HG03060 (cell line): ENCODE measurements around the gene LHX3.

ENCODE experiments used
- ATAC-seq: cut with Tn5 transposase; IDR thresholded peaks from one replicate; pipeline ENCODE4 v1.9.1; 2021; ENCODE audit warnings: low read depth, moderate number of reproducible peaks; ENCODE audit not compliant: unreplicated experiment

The LHX3 gene

GRCh38 chr9:136228107-136228875 is 23.4 kb upstream of the LHX3 start:
- ATAC-seq, result no peak

- no peak for ATAC-seq
Measured at GRCh38 chr9:136226680-136227407, 21.9 kb upstream of the LHX3 start.

- no peak for ATAC-seq
Measured at GRCh38 chr9:136225748-136226679, 21.1 kb upstream of the LHX3 start.

GRCh38 chr9:136225366-136225747 is 20.4 kb upstream of the LHX3 start:
- ATAC-seq, result no peak

- ATAC-seq, result no peak
Measured at GRCh38 chr9:136223871-136224640, 19.1 kb upstream of the LHX3 start.

- ATAC-seq, result no peak
Measured at GRCh38 chr9:136222906-136223285, 18.0 kb upstream of the LHX3 start.

GRCh38 chr9:136222166-136222905 is 17.4 kb upstream of the LHX3 start:
- no peak for ATAC-seq

GRCh38 chr9:136220017-136220729 is 15.2 kb upstream of the LHX3 start:
- no peak for ATAC-seq

- no peak for ATAC-seq
Measured at GRCh38 chr9:136219276-136219675, 14.3 kb upstream of the LHX3 start.

- no peak for ATAC-seq
Measured at GRCh38 chr9:136218673-136219072, 13.7 kb upstream of the LHX3 start.

GRCh38 chr9:136218271-136218670 is 13.3 kb upstream of the LHX3 start:
- no peak for ATAC-seq

GRCh38 chr9:136216541-136217244 is 11.8 kb upstream of the LHX3 start:
- ATAC-seq, result no peak

- ATAC-seq, result no peak
Measured at GRCh38 chr9:136213733-136214132, 8.8 kb upstream of the LHX3 start.

GRCh38 chr9:136212345-136212950 is 7.5 kb upstream of the LHX3 start:
- no peak for ATAC-seq

- no peak for ATAC-seq
Measured at GRCh38 chr9:136211441-136212344, 6.8 kb upstream of the LHX3 start.

- ATAC-seq, result no peak
Measured at GRCh38 chr9:136211006-136211405, 6.1 kb upstream of the LHX3 start.

GRCh38 chr9:136210276-136210675 is 5.3 kb upstream of the LHX3 start:
- no peak for ATAC-seq
